Left hindlimb (tissue), 1 donor: ENCODE data around the gene KLF15.

Experiments used
- DNase-seq: peaks from one replicate; pipeline ENCODE4 v3.0.0-alpha.2; 2018

Gene KLF15

DNA sequence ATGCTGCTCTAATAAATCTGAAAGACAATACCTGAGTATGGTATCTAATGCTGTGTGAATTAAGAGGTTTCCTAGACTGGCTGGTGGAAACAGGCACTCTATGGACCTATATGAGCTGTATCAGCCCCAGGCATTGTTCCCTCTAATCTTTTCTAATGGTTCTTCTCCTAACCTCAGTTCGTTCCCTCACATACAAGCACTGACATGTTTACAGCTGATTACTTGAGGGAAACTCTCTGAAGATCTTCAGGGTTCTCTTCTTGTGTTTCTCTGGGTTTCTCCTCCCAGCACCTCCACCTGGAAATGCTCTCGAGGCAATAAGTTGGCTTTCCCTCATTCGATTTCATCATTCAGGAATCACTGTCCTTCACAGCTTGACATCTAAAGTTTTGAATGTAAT lies 52.9 kb downstream of the KLF15 start:
- DNase-seq: no peak

DNA sequence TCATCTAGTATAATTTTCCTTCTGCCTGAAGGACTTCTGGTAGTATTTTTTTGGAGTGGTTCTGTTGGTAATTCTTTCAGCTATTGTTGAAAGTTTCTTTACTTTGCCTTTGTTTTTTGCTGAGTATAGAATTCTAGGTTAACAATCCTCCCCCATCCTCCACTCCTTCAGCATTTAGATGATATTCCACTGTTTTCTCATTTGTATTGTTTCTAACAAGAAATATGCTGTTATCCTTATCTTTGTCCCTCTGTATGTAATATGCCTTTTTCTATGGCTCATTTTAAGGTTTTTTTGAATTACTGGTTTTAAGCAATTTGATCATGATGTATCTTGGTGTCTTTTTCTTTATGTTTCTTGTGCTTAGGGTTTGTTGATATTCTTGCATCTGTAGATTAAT lies 53.9 kb downstream of the KLF15 start:
- no peak for DNase-seq

DNA sequence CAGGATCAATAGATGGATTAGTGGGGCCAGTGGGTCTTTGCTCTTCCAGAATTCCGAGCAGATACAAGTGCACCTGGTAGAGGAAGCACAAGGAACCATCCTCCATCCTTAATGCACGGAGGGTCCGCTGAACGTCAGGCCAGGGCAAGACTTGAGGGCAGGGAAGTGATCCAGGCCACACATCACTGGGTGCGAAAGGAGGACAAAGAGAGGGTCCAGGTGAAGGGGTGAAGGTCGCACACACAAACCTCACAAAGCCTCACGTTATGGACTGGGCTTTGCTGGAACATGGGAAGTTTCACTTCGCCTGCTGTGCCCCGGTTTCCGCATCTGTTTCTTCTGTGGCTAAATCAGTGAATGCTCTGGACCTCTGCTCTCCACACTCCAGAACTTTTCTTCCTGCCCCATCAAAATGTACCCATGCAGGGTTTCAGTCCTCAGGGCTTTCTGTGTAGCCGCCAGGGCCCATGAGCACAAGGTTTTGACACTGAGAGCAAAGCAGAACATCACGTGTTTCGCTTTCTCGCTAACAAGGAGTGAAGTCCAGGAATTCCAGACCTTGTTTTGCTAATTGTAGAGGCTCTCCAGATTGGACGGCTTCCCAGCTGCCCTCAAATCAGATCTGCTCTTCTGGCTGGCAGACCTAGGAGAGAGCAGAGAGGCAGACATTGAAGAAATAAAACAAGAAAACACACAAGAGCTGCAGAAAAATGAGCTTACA lies 56.3 kb downstream of the KLF15 start:
- no peak for DNase-seq

DNA sequence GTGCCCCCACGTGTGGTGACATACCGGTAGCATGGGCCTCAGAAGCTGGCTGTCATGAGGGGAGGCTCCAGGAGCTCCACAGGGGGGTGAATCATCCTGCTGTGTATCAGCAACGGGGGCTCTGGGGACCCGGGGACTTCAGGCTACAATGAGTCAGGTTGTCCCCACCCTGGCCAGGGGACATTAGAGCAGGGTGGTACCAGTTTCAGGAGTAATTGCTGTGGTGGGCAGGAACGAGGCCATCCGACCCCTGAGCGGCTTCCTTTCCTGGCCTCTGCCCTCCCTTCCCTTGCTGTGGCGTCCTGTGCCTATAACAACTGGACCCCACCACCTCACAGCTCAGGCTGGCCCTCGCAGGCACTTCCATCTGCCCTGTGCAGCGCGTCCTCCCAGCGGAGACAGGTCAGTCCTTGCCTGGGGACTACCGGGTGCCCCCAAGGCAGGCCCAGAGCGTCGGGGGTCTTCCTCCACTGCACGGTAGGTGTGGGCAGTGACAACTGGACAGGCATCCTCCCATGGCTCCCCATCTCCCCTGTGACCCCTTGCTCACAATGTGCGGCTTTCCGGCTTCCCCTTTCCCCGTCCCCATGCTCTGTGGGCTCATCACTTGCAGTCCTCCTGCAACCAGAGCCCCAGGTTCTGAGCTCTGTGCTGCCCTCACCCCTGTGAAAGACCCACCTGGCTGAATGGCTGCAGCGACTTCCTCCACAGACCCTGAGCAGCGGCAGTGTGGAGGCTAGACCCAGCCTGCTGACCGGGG lies 57.0 kb downstream of the KLF15 start:
- DNase-seq: no peak

DNA sequence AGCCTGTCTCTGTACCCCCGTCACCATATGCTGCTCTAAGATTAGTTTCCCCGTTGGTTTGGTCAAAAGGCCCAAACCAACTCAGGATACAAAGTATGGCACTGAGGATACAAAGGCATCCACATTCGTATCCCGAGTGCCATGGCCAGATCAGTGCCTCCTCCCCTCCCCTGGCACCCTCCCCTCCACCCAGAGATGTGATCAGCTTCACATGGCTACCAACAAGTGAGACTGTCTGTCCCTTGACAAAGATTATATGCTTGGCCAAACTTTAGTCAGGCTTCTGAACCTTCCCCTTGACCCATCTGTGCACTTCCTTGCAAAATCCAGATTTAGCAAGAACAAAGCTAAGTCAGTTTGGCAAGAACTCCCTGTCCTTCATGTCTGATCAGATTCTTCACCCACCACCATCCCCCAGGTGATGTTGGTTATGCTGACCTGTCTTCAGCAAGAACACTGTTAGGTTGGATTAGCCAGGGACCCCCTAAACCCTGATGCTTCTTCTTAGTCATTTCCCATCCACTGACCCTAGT lies 61.7 kb downstream of the KLF15 start:
- no peak for DNase-seq

DNA sequence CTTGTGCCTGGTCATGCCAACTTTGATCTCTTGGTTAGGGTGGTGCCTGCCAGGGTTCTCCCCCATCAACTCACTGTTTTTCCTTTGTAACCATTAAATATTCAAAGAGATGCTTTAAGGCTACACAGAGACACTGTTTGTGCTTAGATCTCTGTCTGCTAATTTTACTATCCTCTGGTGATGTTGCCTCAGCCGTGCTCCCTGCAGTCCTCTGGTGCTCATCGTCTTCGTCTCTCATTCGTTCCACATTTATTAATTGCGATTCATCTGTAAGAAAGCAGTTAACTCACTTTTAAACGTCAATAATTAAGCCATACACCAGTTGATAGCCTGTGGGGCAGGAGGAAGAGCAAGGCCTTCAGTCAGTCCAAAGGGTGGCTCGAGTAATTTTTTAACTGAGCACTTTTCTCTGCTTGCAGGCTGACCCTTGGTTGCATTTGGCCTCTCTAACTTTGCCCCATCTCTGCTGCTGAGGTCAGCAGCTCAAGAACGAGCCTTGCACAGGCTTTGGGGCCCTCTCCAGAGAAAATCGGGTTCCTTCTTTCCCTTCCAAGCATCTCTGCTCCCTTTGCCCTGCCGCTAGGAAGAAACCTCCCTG lies 62.9 kb downstream of the KLF15 start:
- DNase-seq: no peak

DNA sequence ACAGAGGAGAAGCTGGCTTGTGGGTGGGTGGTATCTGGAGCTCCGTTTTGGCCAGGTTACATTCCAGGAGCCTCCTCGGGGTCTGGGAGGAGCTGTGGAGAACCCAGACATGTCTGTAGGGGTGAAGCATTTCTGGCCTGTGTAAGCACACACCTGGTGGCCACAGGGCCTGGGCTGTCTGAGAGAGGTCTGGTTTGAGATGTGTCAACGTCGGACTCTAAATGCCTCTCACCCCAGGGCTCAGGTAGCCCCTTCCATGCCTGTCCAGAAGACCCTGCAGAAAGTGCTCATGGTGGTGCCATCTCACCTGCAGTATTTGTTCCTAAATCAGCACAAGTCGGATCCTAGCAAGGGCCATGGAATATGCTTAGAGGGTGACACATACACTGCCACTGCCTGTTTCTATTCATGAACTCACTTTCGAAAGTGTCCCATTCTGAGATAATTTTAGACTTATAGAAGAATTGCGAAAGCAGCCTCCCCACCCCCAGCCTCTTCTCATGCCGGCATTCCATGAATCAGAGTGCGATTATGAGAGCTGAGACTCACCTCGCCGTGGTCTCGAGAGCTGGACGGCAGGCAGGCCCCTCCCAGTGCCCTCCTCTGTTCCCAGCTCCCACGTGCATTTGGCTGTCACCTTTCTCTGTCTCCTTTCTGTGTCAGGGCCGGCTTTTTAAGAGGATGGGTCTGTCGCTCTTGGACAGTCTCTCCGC lies 63.7 kb downstream of the KLF15 start:
- DNase-seq: no peak
